VCaP (cell line): ENCODE data around the gene CCDC13.

Source experiments
- H3K27ac ChIP-seq: fragments of 450-650 bp; 2 replicates; pipeline ENCODE4 v1.5.1; 2017
- CTCF ChIP-seq: fragments of 450-650 bp; conservative IDR thresholded peaks from 2 replicates; pipeline ENCODE4 v1.5.1; 2017; ENCODE audit warnings: mild to moderate bottlenecking, moderate library complexity

The CCDC13 gene

DNA sequence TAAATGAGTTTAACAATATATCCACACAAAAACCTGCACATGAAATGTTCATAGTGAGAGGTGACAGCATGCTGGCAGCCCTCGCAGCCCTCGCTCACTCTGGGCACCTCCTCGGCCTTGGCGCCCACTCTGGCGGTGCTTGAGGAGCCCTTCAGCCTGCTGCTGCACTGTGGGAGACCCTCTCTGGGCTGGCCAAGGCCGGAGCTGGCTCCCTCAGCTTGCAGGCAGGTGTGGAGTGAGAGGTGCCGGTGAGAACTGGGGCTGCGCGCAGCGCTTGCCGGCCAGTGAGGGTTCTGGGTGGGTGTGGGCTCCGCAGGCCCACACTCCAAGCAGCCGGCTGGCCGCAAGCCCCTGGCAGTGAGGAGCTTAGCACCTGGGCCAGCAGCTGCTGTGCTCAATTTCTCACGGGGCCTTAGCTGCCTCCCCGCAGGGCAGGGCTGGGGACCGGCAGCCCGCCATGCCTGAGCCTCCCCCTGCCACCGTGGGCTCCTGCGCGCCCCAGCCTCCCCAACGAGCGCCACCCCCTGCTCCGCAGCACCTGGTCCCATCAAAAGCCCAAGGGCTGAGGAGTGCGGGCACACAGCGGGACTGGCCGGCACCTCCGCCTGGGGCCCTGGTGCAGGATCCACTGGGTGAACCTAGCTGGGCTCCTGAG lies 3.4 kb downstream of the CCDC13 start:
- H3K27ac ChIP-seq: no peak overlapping the region

GRCh38 chr3:42764561-42765295 lies 8.3 kb downstream of the CCDC13 start:
- no peak overlapping the region for H3K27ac ChIP-seq
- TF ChIP-seq CTCF: no peak

More for the DNA sequence above, 3.4 kb downstream of the CCDC13 start:
- no peak for TF ChIP-seq CTCF

DNA sequence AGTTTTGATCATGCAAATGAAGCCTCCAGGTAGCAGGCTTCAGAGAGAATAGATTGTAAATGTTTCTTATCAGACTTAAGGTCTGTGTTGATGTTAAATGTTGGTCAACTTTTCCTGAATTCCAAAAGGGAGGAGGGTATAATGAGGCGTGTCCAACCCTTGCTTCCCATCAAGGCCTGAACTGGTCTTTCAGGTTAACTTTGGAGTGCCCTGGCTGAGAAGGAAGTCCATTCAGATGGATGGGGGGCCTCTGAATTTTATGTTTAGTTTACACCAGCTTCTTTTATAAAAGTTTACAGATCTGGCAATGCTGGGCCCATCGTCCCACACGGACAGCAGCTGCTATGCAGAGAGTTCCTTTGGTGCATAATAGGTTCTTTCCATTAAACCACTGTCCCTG lies 8.9 kb downstream of the CCDC13 start:
- no peak for TF ChIP-seq CTCF
- H3K27ac ChIP-seq: no peak overlapping the region

DNA sequence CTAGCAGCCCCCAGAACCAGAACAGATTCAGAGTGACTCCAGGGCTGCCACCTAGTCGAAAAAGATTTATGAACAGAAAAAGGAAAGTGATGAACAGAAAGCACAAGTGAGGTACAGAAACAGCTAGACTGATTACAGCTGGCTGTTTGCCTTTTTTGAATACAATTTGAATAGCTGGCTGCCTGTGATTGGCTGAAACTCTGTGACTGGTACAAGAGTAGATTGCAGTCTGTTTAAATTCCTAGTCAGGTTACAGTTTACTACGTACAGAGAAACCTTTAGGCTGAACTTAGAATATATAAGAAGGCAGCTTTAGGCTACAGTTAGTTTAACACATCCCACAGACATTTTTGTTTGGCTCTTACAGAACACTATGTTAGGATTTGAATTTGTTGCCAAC lies 10.0 kb downstream of the CCDC13 start:
- no peak overlapping the region for H3K27ac ChIP-seq
- no peak for TF ChIP-seq CTCF

DNA sequence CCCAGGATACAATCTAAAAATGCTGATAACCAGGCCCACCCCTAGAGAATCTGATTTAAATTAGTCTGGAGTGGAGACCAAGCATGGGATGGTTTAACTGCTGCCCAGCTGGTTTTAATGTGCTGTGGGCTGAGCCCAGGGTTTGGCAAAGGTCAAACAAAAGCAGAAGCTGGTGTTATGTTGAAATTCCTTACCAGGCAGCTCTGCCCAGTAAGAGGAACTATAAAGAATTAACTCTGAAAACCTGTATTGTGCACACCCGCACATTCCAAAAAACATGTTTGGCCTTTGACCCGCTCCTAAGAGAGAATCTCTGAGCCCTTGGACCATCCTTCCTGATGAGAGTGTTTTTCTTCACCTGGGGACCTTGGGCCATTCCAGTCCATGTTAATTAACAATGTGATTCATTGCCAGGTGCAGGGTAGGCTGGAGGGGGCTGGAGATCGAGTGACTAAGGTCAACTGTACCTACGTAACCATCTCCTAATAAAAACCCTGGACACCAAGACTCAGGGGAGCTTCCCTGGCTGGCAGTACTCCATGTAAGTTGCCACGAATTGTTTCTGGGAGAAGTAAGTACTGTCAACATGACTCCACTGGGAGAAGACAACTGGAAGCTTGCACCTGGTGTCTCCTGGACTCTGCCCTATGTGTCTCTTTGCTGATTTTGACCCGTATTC lies 10.9 kb downstream of the CCDC13 start:
- no peak overlapping the region for H3K27ac ChIP-seq

DNA sequence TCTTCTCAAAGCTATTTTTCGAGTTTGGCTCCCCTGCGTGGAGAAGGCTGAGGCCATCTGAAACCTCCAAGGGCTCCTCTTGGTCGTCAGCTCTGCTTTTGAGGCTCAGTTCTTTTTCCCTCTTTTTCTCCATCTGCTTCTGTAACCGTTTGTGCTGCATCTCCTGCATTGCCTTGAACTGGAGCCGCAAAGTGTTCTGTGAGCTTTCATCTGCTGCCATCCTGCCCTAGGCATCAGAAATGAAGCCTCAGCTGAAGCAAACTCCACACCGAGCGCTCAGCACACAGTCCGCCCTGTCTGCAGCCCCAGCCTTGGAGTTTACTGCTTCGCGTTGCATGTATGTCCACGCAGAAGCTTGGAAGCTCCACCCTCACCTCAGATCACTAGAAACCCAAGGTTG lies 14.9 kb downstream of the CCDC13 start:
- TF ChIP-seq CTCF: no peak
- H3K27ac ChIP-seq: no peak overlapping the region

More for the DNA sequence above, 10.9 kb downstream of the CCDC13 start:
- no peak for TF ChIP-seq CTCF

- no peak overlapping the region for H3K27ac ChIP-seq
- no peak for TF ChIP-seq CTCF
Measured at GRCh38 chr3:42756681-42757213, 16.3 kb downstream of the CCDC13 start.
